Hepatocyte (in vitro differentiated cells): Measurements from ENCODE around the gene ZC3H7B. TPM values are rescaled to one million over a fixed set of nuclear protein-coding genes. Genes with fewer than 3 reads are reported as not detected.
"Not testable (repeated sequence)": the region's sequence is repeated elsewhere in the genome, so short reads cannot be mapped to it uniquely, and the experiment has no call there.

ENCODE experiments used
- DNase-seq: peaks from one replicate; pipeline ENCODE4 v3.0.0-alpha.2; 2016; ENCODE audit warnings: low spot score
- H2AFZ ChIP-seq: fragments of 200-600 bp; sonication (generic); 2 replicates; pipeline ENCODE4 v1.6.0; 2016; ENCODE audit warnings: antibody characterized with exemption, mild to moderate bottlenecking
- H3K27ac ChIP-seq: fragments of 200-600 bp; sonication (generic); 2 replicates; pipeline ENCODE4 v1.5.1; 2016; ENCODE audit warnings: mild to moderate bottlenecking
- H3K27me3 ChIP-seq: fragments of 200-600 bp; sonication (generic); 2 replicates; pipeline ENCODE4 v1.6.1; 2016
- H3K36me3 ChIP-seq: fragments of 200-600 bp; sonication (generic); replicated peaks from 2 replicates; pipeline ENCODE4 v1.5.1; 2016; ENCODE audit warnings: low read depth; ENCODE audit not compliant: insufficient read depth
- H3K4me1 ChIP-seq: fragments of 200-600 bp; sonication (generic); 2 replicates; pipeline ENCODE4 v1.5.1; 2016; ENCODE audit warnings: mild to moderate bottlenecking, moderate library complexity; ENCODE audit not compliant: insufficient read depth
- H3K4me2 ChIP-seq: fragments of 200-600 bp; sonication (generic); 2 replicates; pipeline ENCODE4 v1.6.0; 2016
- H3K4me3 ChIP-seq: fragments of 200-600 bp; sonication (generic); 2 replicates; pipeline ENCODE4 v1.5.1; 2016; ENCODE audit warnings: mild to moderate bottlenecking
- H3K79me2 ChIP-seq: fragments of 200-600 bp; sonication (generic); 2 replicates; pipeline ENCODE4 v1.6.0; 2017; ENCODE audit warnings: mild to moderate bottlenecking
- H3K9me2 ChIP-seq: fragments of 200-600 bp; sonication (generic); replicated peaks from 2 replicates; pipeline ENCODE4 v1.6.0; 2017; ENCODE audit warnings: mild to moderate bottlenecking; ENCODE audit not compliant: insufficient read depth
- H3K9me3 ChIP-seq: fragments of 200-600 bp; sonication (generic); 2 replicates; pipeline ENCODE4 v1.5.1; 2016; ENCODE audit warnings: low read depth, mild to moderate bottlenecking
- H4K20me1 ChIP-seq: fragments of 200-600 bp; sonication (generic); 2 replicates; pipeline ENCODE4 v1.6.0; 2016; ENCODE audit warnings: mild to moderate bottlenecking; ENCODE audit not compliant: insufficient read depth, poor library complexity, severe bottlenecking
- CTCF ChIP-seq: fragments of 200-600 bp; sonication (generic); IDR thresholded peaks from 2 replicates; pipeline ENCODE4 v1.5.1; 2016; ENCODE audit warnings: antibody characterized with exemption, mild to moderate bottlenecking; ENCODE audit not compliant: poor library complexity
- EZH2 ChIP-seq: fragments of 200-600 bp; sonication (generic); IDR thresholded peaks from 2 replicates; pipeline ENCODE4 v1.6.1; 2016; ENCODE audit warnings: antibody characterized with exemption, mild to moderate bottlenecking, borderline replicate concordance
- EZH2phosphoT487 ChIP-seq: fragments of 200-600 bp; sonication (generic); IDR thresholded peaks from one replicate; pipeline ENCODE4 v1.6.1; 2018; ENCODE audit warnings: antibody characterized with exemption, mild to moderate bottlenecking, low read depth, moderate library complexity; ENCODE audit not compliant: unreplicated experiment, severe bottlenecking
- WGBS: methylation state at CpG from one replicate; pipeline ENCODE4 v1.1.6; 2016; ENCODE audit warnings: low lambda C conversion rate; ENCODE audit errors: missing lambda C conversion rate; 5-methylcytosine and 5-hydroxymethylcytosine counted together
- polyA plus RNA-seq: library from polyadenylated mRNA; unstranded; fragments of >200 nt; fragmentation: Nextera tagmentation; extraction: Ambion mirVana; gene quantifications from 2 replicates; pipeline ENCODE4 v1.2.1, GENCODE V29; 2016
- total RNA-seq: library from RNA; depleted of rRNA; stranded (reverse); fragments of >200 nt; gene quantifications from 2 replicates; pipeline ENCODE4 v1.2.3, GENCODE V29; 2014

Gene ZC3H7B
- total and polyA plus RNA-seq, 2 experiments from 2014 or later, result 6.9 to 30.5 TPM

- peaks cover 17% of the 10 kb centered on the region for H3K79me2 ChIP-seq
- no peak for TF ChIP-seq EZH2phosphoT487
- TF ChIP-seq CTCF, result no peak
- TF ChIP-seq EZH2, result no peak
- peak overlapping the region; percentile 62 for H3K4me2 ChIP-seq
- H2AFZ ChIP-seq, result peak overlapping the region; percentile 54
- H3K27ac ChIP-seq, result peak overlapping the region; percentile 97
- no peaks in the 10 kb centered on the region for H3K9me2 ChIP-seq
- WGBS, result 34% methylated on average over 9 of the region's 9 CpGs
- no peaks in the 10 kb centered on the region for H3K36me3 ChIP-seq
- peaks cover 24% of the 10 kb centered on the region for H3K4me1 ChIP-seq
- DNase-seq, result peak; percentile 84
- H4K20me1 ChIP-seq, result no peaks in the 10 kb centered on the region
- no peaks in the 10 kb centered on the region for H3K9me3 ChIP-seq
- no peak overlapping the region for H3K4me3 ChIP-seq
- H3K27me3 ChIP-seq, result no peaks in the 10 kb centered on the region
Observed at GRCh38 chr22:41288245-41288946, 12.9 kb upstream of the ZC3H7B start.

- WGBS, result 96% methylated on average over 1 of the region's 1 CpG
- H3K4me1 ChIP-seq, result peaks cover 24% of the 10 kb centered on the region
- H3K9me2 ChIP-seq, result no peaks in the 10 kb centered on the region
- no peak overlapping the region for H3K4me3 ChIP-seq
- H3K79me2 ChIP-seq, result peaks cover 4% of the 10 kb centered on the region
- no peaks in the 10 kb centered on the region for H4K20me1 ChIP-seq
- H3K9me3 ChIP-seq, result no peaks in the 10 kb centered on the region
- H3K27ac ChIP-seq, result peak overlapping the region; percentile 97
- no peak for DNase-seq
- H3K4me2 ChIP-seq, result no peak overlapping the region
- no peaks in the 10 kb centered on the region for H3K36me3 ChIP-seq
- H3K27me3 ChIP-seq, result no peaks in the 10 kb centered on the region
- no peak for TF ChIP-seq EZH2
- TF ChIP-seq EZH2phosphoT487, result no peak
- TF ChIP-seq CTCF, result no peak
- H2AFZ ChIP-seq, result no peak overlapping the region
Observed at GRCh38 chr22:41289671-41290070, 11.7 kb upstream of the ZC3H7B start.

- no peak for DNase-seq
- no peaks in the 10 kb centered on the region for H4K20me1 ChIP-seq
- no peaks in the 10 kb centered on the region for H3K9me3 ChIP-seq
- no peaks in the 10 kb centered on the region for H3K36me3 ChIP-seq
- H3K79me2 ChIP-seq, result no peaks in the 10 kb centered on the region
- no peaks in the 10 kb centered on the region for H3K27me3 ChIP-seq
- H3K4me1 ChIP-seq, result peaks cover 24% of the 10 kb centered on the region
- H3K4me2 ChIP-seq, result no peak overlapping the region
- H2AFZ ChIP-seq, result no peak overlapping the region
- WGBS, result 55% methylated on average over 8 of the region's 8 CpGs
- H3K27ac ChIP-seq, result peak overlapping the region; percentile 97
- no peaks in the 10 kb centered on the region for H3K9me2 ChIP-seq
- TF ChIP-seq CTCF, result no peak
- no peak for TF ChIP-seq EZH2phosphoT487
- TF ChIP-seq EZH2, result no peak
- no peak overlapping the region for H3K4me3 ChIP-seq
Observed at GRCh38 chr22:41290262-41291221, 10.8 kb upstream of the ZC3H7B start.

GRCh38 chr22:41294816-41295215 lies 6.5 kb upstream of the ZC3H7B start:
- not testable (repeated sequence) for H3K4me1 ChIP-seq, H3K9me2 ChIP-seq, H3K27ac ChIP-seq, H3K27me3 ChIP-seq, H3K4me2 ChIP-seq, H3K36me3 ChIP-seq, H3K9me3 ChIP-seq, H3K79me2 ChIP-seq, DNase-seq, H2AFZ ChIP-seq, H3K4me3 ChIP-seq, H4K20me1 ChIP-seq
- no CpG with 5 or more reads among the region's 28 CpGs for WGBS
